NCI-H2029 (cell line): Measurements from ENCODE around the gene CD244.
"Not testable (repeated sequence)": the region's sequence is repeated elsewhere in the genome, so short reads cannot be mapped to it uniquely, and the experiment has no call there.

Experiments used
- DNase-seq: peaks from one replicate; lab custom pipeline; 2025; lab: John Stamatoyannopoulos, UW

The CD244 gene

DNA sequence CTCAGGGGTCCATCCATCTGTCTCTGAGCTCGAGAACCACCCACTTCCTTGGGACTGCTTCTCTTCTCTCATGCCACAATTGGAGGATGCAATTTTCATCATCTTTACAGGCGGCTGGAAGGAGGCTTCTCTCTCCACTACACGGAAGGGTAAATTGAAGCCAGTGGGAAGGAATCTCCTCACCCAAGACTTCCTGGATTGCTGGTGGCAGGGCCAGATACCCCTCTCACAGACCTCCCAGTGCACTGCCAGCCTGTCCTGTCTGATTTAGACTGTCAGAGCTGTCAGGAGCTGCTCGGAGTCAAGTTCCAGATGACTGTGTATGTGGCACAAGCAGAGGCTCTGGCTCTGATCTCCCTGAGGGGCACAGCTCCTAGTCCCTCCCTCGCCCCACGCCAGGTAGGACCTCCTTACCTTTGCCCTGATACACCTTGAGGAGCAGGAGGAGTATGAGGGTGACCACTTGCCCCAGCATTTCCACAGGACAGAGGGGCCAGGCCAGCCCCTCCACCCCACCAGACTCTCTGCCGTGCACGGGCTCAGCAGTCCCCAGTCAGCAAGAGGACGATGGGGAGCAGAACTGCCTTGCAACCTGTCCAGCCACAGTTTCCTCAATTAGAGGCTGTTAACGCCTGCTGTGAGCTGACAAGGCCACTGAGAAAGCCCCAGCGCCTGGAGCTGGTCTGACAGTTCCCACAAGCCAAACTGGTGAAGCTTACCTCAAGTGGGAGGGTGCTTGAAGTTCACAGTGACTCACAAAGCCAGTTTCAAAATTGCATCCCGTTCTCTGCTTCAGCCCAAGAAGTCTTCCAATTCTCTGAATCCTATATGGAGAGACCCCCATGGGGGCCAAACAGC is at the start of gene CD244:
CD244 (minus strand) TSS at position 685 of the 858 bp plus-strand sequence; CDS start at position 475, 210 bp downstream.
- DNase-seq, result no peak

- DNase-seq, result no peak
These were observed 49.2 kb upstream of the CD244 start for GRCh38 chr1:160911925-160912324.

DNA sequence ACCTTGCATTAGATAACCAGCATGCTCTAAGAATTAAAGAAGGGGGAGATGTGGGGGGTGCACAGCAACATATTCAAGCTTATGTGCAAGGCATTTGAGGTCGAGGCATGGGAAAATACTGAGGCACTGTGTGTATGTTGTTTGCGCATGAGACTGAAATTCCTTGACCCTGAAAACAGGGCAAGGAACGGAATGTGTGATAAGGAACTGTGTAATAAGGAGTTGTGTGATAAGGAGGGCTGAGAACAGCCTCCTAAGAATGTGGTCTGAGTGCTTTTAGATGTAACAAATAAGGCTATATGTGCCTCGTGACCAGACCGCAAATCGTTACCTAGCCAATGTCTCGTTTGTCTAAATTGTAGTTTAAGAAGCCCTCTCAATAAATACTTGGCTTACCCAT is 48.8 kb upstream of the CD244 start:
- no peak for DNase-seq

DNA sequence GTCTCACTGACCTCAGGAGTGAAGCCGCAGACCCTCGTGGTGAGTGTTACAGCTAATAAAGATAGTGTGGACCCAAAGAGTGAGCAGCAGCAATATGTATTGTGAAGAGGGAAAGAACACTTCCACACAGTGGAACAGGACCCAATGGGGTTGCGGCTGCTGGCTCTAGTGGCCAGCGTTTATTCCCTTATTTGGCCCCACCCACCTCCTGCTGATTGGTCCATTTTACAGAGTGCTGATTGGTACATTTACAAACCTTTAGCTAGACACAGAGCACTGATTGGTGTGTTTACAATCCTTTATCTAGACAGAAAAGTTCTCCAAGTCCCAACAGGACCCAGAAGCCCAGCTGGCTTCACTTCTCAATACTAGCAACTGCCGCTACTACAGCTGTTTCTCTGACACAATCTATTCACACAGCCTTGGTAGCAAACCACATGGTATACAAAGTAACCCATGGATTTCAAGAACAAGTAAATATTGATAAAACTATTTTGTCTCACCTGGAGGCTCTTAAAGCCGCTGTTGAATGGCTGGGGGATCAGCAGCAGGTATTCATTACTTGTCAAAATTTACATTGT is 47.6 kb upstream of the CD244 start:
- DNase-seq, result no peak

GRCh38 chr1:160907976-160908375 is 45.3 kb upstream of the CD244 start:
- DNase-seq, result no peak

DNA sequence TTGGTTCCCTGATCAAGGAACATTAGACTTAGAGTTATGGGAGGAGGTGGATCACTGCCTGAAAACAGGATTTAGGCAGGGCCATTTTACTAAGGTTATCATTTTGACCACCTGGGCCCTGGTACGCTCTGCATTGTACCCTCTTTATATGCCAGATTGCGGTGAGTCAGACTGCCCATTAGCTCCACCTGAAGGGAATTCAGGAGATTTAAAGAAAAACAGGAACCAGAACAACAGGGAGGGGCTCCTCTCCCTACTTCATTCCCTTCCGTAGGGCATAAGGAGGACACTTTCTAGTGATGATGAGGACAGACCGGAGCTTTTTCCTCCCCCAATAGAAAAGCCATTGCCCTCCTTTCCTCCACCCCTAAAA is 42.9 kb upstream of the CD244 start:
- DNase-seq, result no peak

DNA sequence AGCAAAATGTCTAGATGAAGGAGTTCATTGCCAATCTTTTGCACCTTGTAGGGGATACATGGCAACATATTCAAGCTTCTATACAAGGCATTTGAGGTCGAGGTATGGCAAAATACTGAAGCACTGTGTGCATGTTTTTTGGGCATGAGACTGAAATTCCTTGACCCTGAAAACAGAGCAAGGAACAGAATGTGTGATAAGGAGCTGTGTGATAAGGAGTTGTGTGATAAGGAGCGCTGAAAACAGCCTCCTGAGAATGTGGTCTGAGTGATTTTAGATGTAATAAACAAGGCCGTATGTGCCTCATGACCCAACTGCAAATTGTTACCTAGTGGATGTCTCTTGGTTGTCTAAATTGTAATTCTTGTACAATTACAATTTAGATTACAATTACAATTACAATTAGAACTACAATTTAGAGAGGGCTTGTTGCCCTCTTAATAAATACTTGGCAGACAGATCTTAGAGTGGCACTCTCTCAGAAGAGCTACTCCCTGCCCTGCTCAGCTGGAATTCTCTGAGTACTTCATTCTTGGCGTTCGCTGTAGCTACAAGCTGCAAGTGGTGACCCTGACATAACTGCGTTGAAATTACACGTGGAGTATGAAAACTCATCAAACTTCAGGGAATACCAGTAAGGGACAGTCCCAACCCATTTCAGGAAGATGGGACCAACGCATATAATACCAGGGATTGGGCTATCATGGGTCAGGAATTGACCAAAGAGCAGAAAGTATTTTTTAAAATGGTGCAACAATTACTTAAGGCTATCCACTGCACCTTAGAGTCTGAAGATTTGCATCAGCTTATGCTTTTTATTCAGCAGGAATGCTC is 42.3 kb upstream of the CD244 start:
- no peak for DNase-seq

DNA sequence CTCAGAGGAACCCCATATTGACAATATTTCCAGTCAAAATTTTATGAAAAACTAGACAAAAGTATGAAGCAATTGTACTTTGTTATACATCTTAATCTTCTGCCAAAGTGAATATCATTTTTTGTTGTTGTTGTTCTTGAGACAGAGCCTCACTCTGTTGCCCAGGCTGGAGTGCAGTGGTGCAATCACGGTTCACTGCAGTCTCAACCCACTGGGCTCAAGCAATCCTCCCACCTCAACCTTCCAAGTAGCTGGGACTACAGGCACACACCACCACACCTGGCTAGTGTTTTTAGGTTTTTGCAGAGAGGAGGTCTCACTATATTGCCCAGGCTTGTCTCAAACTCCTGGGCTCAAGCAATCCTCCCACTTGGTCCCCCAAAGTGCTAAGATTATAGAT is 39.6 kb upstream of the CD244 start:
- DNase-seq, result not testable (repeated sequence)

GRCh38 chr1:160901768-160902167 is 39.1 kb upstream of the CD244 start:
- DNase-seq, result no peak

DNA sequence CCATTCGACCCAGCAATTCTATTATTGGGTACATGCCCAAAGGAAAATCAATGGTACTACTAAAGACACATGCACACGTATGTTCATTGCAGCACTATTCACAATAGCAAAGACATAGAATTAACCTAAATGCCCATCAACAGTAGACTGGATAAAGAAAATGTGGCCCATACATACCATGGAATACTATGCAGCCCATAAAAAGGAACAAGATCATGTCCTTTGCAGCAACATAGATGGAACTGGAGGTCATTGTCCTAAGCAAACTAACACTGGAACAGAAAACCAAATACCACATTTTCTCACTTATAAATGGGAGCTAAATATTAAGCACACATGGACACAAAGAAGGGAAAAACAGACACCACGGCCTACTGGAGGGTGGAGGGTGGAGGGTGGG is 38.0 kb upstream of the CD244 start:
- not testable (repeated sequence) for DNase-seq

- DNase-seq, result not testable (repeated sequence)
These were observed 31.9 kb upstream of the CD244 start for GRCh38 chr1:160894368-160895135.

GRCh38 chr1:160891474-160891873 is 28.8 kb upstream of the CD244 start:
- no peak for DNase-seq

DNA sequence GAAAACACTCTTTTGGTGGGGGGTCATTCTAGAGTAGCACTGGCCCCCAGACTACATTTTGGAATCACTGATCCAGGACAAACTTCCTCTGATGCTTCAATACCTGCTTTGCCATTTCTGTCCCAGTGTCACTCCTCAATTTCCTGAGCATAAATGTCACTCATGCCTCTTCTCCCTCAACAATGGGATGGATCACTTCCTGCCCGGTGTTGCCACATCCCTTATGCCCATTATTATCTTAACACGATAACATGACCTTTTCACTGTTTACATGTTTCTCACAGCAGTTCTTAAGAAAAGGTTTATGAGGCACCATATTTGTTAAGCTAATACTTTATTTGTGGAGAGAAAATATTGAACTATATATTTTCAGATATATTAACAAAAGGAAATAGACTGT is 26.2 kb upstream of the CD244 start:
- DNase-seq, result peak; percentile 51

DNA sequence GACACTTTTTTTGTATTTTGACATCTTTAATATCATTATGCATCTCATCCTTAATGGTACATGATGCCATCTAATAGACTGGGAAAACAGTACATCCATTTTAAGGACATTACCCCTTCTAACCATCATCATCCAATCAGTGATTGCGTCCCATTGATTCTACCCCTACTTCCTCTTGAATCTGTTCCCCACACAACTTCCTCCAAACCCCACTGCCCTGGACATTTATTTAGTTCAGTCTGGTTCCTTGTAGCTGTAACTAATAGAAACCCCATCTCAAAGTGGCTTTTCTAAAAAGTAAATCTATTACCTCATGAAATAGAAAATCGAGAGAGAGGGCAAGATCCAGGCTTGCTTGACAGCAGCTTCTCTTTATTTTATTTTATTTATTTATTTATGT is 24.4 kb upstream of the CD244 start:
- DNase-seq, result no peak

GRCh38 chr1:160885042-160885441 is 22.4 kb upstream of the CD244 start, which contains the start of gene ITLN1:
TSS of gene ITLN1 (minus strand) at chr1:160885180. CDS start at chr1:160884877, 303 bp downstream.
- DNase-seq, result no peak

DNA sequence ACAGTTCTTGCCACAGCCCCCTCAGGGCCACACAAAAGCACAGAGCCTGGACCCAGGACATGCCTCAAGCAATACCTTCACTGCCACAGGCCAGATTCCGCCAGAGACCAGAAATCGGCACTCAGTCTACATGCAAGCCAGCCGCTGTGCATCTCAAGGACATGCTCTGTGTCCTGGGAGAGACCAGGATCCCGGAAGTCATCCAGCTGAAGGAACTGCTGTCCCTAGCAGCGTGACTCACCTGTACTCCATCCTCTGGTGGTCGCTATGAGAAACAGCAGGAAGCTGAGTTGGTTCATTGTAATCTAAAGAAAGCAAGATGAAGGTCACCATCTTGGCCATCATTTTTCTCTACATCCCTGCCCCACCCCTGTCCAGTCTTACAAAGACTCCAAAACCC is 21.9 kb upstream of the CD244 start:
- no peak for DNase-seq

DNA sequence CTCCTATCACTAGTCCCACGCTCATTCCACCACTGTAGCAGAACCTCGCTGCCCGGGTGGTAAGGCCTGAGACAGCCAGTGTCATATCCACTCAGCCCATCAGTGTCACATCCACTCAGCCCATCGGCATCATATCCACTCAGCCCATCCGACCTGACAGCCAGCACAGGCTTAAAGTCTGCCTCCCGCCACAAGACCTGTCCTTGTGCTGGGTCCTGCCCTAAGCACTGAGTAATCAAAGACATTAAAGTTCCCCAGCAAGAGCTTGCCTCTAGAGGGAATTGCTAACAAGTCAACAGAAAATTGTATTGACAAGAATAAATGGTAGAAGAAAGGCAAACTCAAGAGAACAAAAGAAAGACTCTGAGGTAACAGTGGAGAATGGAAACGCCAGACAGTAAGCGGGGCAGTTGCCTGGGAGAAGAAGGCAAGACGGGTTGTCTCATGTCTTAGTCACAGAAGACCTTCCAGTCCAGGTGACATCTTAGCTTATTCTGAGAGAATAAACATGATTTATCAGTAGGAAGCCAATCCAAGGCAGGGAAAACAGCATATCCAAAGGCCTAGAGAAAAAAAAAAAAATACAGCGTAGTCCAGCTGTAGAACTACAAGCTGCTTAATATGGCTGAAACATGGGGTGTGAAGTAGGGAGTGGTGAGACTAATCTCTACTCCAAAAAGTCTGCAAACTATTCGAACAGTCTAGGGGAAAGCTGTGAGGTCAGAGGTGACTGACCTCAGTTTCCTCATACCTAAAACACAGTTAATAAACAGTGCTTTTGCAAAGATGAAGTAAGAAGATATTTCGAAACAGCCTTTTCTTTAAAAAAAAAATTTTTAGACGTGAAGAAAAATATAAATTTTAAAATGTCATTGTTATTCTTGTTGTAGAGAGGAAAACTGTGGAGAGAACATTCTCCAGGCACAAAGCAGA is 21.2 kb upstream of the CD244 start:
- DNase-seq, result no peak

DNA sequence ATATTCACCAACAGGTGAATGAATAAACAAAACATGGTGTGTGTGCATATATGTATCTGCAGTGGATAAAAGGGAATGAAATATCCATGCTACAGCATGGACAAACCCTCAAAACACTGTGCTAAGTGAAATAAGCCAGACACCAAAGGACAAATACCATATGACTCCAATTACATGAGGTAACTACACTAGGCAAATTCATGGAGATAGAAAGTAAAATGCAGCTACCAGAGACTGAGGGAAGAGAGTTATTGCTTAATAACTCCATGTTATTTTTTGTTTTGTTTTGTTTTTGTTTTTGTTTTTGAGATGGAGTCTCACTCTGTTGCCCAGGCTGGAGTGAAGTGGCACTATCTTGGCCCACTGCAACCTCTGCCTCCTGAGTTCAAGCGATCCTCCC is 19.9 kb upstream of the CD244 start:
- DNase-seq, result no peak

- not testable (repeated sequence) for DNase-seq
These were observed 18.6 kb upstream of the CD244 start for GRCh38 chr1:160881264-160881663.

DNA sequence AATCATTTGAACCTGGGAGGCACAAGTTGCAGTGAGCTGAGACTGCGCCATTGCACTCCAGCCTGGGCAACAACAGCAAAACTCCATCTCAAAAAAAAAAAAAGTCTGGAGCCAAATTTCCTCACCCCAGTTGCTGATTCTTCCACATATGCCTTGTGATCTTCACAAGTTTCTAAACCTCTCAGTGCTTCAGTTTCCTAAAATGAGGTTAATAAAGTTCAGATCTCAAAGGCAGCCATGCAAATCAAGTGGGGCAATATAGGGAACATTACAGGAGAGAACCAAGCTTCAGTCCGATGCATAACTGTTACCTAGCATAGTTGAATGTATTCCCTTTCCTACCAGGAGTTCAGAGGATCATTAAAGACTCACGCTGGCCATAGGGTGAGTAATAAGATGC is 17.5 kb upstream of the CD244 start:
- DNase-seq, result no peak

- no peak for DNase-seq
These were observed 16.4 kb upstream of the CD244 start for GRCh38 chr1:160879056-160879455.
